ENCODE measurements around the gene TCF4. TPM values are rescaled to one million over a fixed set of nuclear protein-coding genes. Genes with fewer than 3 reads are reported as not detected.

The TCF4 gene
- total RNA-seq, 6 experiments from 2014 or later = 50.4 to 71.1 (median 59.0) TPM

DNA sequence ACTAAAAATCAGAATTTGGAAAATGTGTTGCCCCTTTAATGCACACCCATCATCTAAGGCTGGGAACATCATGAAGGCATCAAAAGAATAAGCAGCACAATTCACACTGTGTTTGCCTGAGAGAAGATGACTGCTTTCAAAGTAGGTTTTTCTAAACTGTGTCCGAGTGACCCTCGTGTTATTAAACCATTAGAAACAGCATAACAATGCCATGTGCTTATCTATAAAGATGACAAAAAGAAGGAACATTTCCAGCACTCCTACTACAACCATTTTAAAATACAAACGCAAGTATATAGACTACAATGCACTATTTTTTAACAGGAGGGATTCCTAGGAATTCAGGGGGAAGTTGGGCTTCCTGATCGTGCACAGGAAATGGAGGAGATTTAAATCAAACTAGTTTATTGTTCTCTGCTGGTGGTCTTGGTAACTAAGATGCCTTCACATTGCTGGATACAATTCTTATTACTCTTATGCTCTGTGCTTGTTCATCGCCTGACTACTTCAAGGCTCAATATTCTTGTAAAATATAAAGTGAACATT is 322.8 kb downstream of the TCF4 start:
- peak overlapping the region; percentile 89 for H3K27ac Mint-ChIP-seq
- H3K27me3 Mint-ChIP-seq (ENCODE audit: insufficient read depth) = no peaks in the 10 kb centered on the region
- no peak for DNase-seq
- peaks cover 48% of the 10 kb centered on the region for H3K36me3 Mint-ChIP-seq (ENCODE audit: low read depth)
- peaks cover 62% of the 10 kb centered on the region for H3K4me1 Mint-ChIP-seq (ENCODE audit: low read depth)
- H3K4me3 Mint-ChIP-seq = peak overlapping the region; percentile 37
- H3K9me3 Mint-ChIP-seq = no peaks in the 10 kb centered on the region
- TF ChIP-seq, protein P1, sequence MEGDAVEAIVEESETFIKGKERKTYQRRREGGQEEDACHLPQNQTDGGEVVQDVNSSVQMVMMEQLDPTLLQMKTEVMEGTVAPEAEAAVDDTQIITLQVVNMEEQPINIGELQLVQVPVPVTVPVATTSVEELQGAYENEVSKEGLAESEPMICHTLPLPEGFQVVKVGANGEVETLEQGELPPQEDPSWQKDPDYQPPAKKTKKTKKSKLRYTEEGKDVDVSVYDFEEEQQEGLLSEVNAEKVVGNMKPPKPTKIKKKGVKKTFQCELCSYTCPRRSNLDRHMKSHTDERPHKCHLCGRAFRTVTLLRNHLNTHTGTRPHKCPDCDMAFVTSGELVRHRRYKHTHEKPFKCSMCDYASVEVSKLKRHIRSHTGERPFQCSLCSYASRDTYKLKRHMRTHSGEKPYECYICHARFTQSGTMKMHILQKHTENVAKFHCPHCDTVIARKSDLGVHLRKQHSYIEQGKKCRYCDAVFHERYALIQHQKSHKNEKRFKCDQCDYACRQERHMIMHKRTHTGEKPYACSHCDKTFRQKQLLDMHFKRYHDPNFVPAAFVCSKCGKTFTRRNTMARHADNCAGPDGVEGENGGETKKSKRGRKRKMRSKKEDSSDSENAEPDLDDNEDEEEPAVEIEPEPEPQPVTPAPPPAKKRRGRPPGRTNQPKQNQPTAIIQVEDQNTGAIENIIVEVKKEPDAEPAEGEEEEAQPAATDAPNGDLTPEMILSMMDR (IDR thresholded peaks at IDR 0.05) = no peak

DNA sequence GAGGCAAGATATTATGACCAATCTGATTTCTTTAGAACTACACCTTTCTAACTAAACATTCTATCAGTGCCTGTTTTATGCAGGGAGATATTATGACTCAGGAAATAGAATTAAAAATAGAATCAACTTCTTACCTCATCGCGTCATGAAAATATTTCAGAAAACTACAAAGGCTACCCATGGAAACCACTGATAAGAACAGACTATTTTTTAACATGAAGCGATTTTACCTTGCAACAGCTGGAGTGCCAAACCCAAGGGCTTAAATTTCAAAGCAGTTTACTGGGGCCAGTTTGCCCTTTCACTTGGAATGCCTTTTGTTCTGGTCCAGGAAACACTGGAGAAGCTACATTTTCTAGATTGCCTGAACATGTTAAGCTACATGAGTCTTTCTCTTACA is 323.9 kb downstream of the TCF4 start:
- peak overlapping the region; percentile 61 for H3K27ac Mint-ChIP-seq

DNA sequence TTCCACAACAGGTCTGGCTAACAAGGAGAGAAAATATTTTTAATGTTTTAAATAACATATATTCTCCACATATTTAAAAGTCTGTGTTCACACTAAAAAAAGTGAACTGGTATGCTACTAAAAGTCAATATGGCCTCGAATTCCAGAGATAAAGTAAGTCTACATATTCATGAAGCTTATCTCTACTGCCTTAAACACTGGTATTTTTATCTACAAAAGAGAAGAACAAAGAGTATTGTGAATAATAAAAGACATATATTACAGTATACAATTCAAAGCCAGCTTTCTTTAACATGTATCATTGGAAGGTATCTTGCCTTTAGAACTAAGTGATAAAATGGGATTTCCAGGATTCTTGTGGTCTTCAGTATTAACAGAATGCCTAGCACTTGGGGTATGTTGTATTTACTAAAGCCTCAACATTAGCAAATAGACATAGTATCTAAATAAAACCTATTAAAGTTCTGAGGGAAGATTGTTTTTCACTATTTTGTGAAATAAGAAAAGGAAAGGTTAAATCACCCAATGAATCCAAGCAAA is 325.9 kb downstream of the TCF4 start:
- H3K4me3 Mint-ChIP-seq = no peak overlapping the region
- H3K4me1 Mint-ChIP-seq (ENCODE audit: low read depth) = peaks cover 43% of the 10 kb centered on the region
- no peak for DNase-seq
- no peaks in the 10 kb centered on the region for H3K9me3 Mint-ChIP-seq
- TF ChIP-seq, protein P1 (IDR thresholded peaks at IDR 0.05) = no peak
- H3K27me3 Mint-ChIP-seq (ENCODE audit: insufficient read depth) = no peaks in the 10 kb centered on the region
- H3K27ac Mint-ChIP-seq = no peak overlapping the region
- peaks cover 44% of the 10 kb centered on the region for H3K36me3 Mint-ChIP-seq (ENCODE audit: low read depth)

More for the DNA sequence above, 323.9 kb downstream of the TCF4 start:
- Mint-ChIP-seq H3K36me3 (ENCODE audit: low read depth) (peaks cover 47% of the 10 kb centered on the region), H3K4me3 (no peak overlapping the region), H3K27me3 (ENCODE audit: insufficient read depth) (no peaks in the 10 kb centered on the region), H3K4me1 (ENCODE audit: low read depth) (peaks cover 51% of the 10 kb centered on the region), H3K9me3 (no peaks in the 10 kb centered on the region)
- TF ChIP-seq, protein P1 (IDR thresholded peaks at IDR 0.05) = no peak
- no peak for DNase-seq

DNA sequence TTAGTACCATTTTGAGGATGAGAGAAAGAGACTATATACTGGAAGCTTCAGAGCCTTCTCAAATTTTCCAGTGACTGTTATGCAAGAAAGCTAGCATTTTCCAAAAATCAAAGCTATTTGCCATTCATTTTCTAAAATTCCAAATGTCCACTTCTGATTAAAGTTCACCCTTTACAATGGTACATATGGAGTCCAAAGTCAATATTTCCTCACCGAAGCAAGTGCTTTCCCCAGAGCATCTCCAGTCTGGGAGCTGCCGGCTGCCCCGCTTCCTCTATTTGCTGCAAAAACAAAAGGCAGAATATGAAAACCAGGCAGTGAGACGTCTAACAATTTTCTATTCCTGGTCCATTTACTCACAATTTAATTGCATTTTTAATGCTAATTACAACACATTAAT is 326.7 kb downstream of the TCF4 start:
- peaks cover 43% of the 10 kb centered on the region for H3K4me1 Mint-ChIP-seq (ENCODE audit: low read depth)

DNA sequence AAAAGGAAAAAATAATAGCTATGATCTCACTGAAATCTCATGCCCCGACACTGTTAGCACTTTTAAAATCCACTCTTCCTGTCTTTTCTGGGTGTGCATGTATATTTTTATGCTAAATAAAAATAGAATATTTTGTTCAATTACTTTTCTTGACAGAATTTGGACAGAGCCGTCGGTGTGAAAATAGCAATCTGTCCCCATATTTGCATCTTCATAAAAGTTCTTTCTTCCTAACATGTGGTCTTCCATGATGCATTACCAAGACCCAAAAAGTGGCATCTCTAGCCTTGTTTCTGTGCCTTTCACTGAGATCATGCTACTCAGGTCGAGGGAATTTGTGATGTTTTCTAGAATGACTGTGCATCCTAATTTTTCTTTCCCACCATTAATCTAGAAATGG is 329.9 kb downstream of the TCF4 start:
- peaks cover 4% of the 10 kb centered on the region; the same call in 1 of the 2 replicates for H3K9me3 Mint-ChIP-seq
- H3K27ac Mint-ChIP-seq = no peak overlapping the region
- no peaks in the 10 kb centered on the region for H3K27me3 Mint-ChIP-seq (ENCODE audit: insufficient read depth)
- peaks cover 49% of the 10 kb centered on the region for H3K36me3 Mint-ChIP-seq (ENCODE audit: low read depth)
- H3K4me3 Mint-ChIP-seq = no peak overlapping the region
- TF ChIP-seq, protein P1 (IDR thresholded peaks at IDR 0.05) = no peak
- peaks cover 40% of the 10 kb centered on the region for H3K4me1 Mint-ChIP-seq (ENCODE audit: low read depth)
- no peak for DNase-seq

More for the DNA sequence above, 326.7 kb downstream of the TCF4 start:
- Mint-ChIP-seq H3K36me3 (ENCODE audit: low read depth) (peaks cover 38% of the 10 kb centered on the region), H3K27ac (no peak overlapping the region), H3K27me3 (ENCODE audit: insufficient read depth) (no peaks in the 10 kb centered on the region), H3K9me3 (no peaks in the 10 kb centered on the region), H3K4me3 (no peak overlapping the region)
- TF ChIP-seq, protein P1 (IDR thresholded peaks at IDR 0.05) = no peak
- DNase-seq = no peak

Data from HFFc6 (cell line).